ENCODE results near the gene PACRG. TPM values are rescaled to one million over a fixed set of nuclear protein-coding genes. Genes with fewer than 3 reads are reported as not detected.

Gene PACRG
- total RNA-seq, 1 experiment from 2014 or later = 0.44 TPM

- TF ChIP-seq, protein P1, sequence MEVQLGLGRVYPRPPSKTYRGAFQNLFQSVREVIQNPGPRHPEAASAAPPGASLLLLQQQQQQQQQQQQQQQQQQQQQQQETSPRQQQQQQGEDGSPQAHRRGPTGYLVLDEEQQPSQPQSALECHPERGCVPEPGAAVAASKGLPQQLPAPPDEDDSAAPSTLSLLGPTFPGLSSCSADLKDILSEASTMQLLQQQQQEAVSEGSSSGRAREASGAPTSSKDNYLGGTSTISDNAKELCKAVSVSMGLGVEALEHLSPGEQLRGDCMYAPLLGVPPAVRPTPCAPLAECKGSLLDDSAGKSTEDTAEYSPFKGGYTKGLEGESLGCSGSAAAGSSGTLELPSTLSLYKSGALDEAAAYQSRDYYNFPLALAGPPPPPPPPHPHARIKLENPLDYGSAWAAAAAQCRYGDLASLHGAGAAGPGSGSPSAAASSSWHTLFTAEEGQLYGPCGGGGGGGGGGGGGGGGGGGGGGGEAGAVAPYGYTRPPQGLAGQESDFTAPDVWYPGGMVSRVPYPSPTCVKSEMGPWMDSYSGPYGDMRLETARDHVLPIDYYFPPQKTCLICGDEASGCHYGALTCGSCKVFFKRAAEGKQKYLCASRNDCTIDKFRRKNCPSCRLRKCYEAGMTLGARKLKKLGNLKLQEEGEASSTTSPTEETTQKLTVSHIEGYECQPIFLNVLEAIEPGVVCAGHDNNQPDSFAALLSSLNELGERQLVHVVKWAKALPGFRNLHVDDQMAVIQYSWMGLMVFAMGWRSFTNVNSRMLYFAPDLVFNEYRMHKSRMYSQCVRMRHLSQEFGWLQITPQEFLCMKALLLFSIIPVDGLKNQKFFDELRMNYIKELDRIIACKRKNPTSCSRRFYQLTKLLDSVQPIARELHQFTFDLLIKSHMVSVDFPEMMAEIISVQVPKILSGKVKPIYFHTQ (CRISPR knock-in tag; IDR thresholded peaks at IDR 0.05) = no peak
- TF ChIP-seq, protein P2, sequence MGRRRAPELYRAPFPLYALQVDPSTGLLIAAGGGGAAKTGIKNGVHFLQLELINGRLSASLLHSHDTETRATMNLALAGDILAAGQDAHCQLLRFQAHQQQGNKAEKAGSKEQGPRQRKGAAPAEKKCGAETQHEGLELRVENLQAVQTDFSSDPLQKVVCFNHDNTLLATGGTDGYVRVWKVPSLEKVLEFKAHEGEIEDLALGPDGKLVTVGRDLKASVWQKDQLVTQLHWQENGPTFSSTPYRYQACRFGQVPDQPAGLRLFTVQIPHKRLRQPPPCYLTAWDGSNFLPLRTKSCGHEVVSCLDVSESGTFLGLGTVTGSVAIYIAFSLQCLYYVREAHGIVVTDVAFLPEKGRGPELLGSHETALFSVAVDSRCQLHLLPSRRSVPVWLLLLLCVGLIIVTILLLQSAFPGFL (CRISPR knock-in tag; IDR thresholded peaks at IDR 0.05; ENCODE audit: borderline replicate concordance) = no peak
- no peak for TF ChIP-seq ATF1 (CRISPR knock-in tag; IDR thresholded peaks at IDR 0.05)
- TF ChIP-seq ZNF396 (CRISPR knock-in tag; IDR thresholded peaks at IDR 0.05; ENCODE audit: borderline replicate concordance) = no peak
- TF ChIP-seq, protein P3, sequence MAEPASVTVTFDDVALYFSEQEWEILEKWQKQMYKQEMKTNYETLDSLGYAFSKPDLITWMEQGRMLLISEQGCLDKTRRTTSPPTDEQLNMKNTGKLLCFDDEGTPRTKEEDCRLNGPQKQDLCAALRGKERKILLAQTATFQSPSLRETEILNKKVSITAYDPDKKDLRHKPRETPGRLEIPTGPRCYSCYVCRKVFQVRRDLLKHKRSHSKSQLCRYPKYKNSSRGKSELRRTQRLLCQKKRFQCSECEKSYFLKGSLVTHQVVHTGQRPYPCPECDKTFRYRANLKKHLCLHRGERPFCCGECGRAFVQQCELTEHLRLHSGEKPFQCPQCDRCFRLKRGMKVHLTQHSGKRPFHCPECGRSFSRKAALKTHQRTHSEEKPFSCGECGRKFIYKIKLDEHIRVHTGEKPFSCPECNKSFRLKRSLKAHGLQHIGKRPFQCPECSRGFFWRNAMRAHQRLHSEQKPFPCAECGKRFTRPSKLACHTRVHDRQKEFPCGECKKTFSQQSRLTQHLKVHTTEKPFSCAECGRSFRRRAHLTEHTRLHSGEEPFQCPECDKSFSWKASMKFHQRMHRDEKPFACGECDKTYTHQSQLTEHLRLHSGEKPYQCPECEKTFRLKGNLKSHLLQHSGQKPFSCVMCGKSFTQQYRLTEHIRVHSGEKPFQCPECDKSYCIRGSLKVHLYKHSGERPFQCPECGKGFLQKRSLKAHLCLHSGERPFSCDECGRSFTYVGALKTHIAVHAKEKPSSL (CRISPR knock-in tag; conservative IDR thresholded peaks at IDR 0.05) = no peak
- no peak for TF ChIP-seq TP53 (CRISPR knock-in tag; IDR thresholded peaks at IDR 0.05)
- TF ChIP-seq GTF2I (CRISPR knock-in tag; conservative IDR thresholded peaks at IDR 0.05) = no peak
- no peak for TF ChIP-seq MAX (CRISPR knock-in tag; IDR thresholded peaks at IDR 0.05)
These were observed 13.6 kb upstream of the PACRG start (continued) for GRCh38 chr6:162713974-162714780.

GRCh38 chr6:162715601-162716000, 12.2 kb upstream of the PACRG start:
- H3K9me3 Mint-ChIP-seq = peaks cover 22% of the 10 kb centered on the region
- H3K4me3 Mint-ChIP-seq = no peak overlapping the region
- peaks cover 16% of the 10 kb centered on the region for H3K36me3 Mint-ChIP-seq
- no peaks in the 10 kb centered on the region for H3K27me3 Mint-ChIP-seq (ENCODE audit: low read depth)
- ChIA-PET POLR2A (no interaction called here), CTCF (no interaction called here)
- ATAC-seq = no peak
- 0 out of 2 replicates have a peak overlapping the region, but pooled peaks have one; percentile 13 for H3K27ac Mint-ChIP-seq
- H3K4me1 Mint-ChIP-seq = peaks cover 23% of the 10 kb centered on the region
- no peak for TF ChIP-seq RORB (CRISPR knock-in tag; IDR thresholded peaks at IDR 0.05)
- no peak for TF ChIP-seq TP53 (CRISPR knock-in tag; IDR thresholded peaks at IDR 0.05)
- TF ChIP-seq GRHL2 (CRISPR knock-in tag; IDR thresholded peaks at IDR 0.05; ENCODE audit: insufficient replicate concordance, severe bottlenecking) = no peak
- TF ChIP-seq ESRRA (CRISPR knock-in tag; IDR thresholded peaks at IDR 0.05; ENCODE audit: borderline replicate concordance) = no peak
- TF ChIP-seq TCF7 (CRISPR knock-in tag; IDR thresholded peaks at IDR 0.05; ENCODE audit: low read depth) = no peak
- TF ChIP-seq PRDM15 (CRISPR knock-in tag; IDR thresholded peaks at IDR 0.05) = no peak
- no peak for TF ChIP-seq MAX (CRISPR knock-in tag; IDR thresholded peaks at IDR 0.05)
- no peak for TF ChIP-seq AFF4 (CRISPR knock-in tag; IDR thresholded peaks at IDR 0.05; ENCODE audit: borderline replicate concordance)
- no peak for TF ChIP-seq OVOL2 (CRISPR knock-in tag; IDR thresholded peaks at IDR 0.05; ENCODE audit: borderline replicate concordance)
- no peak for DNase-seq (ENCODE audit: low spot score)
